HCT116 (cell line): ENCODE data around the gene CLEC20A. TPM values are rescaled to one million over a fixed set of nuclear protein-coding genes. Genes with fewer than 3 reads are reported as not detected.

Experiments used
- ATAC-seq: fragments of 200-7000 bp; cut with Tn5 transposase; 2 replicates; pipeline ENCODE4 v1.9.1; 2020; ENCODE audit warnings: mild to moderate bottlenecking, moderate library complexity
- BruUV-seq: library from RNA; stranded (reverse); fragments of 400-500 nt; replicated peaks from 2 replicates; lab custom pipeline; 2021; lab: Mats Ljungman, UMichigan
- CTCF ChIA-PET: fragments of 300-600 bp; sonication (Branson Sonifier 250); formaldehyde crosslinking; loops from one replicate; lab custom pipeline; 2021; ENCODE audit warnings: antibody characterized with exemption; lab: Charles Lee
- POLR2A ChIA-PET: fragments of 300-600, 350-600 bp; sonication (Branson Sonifier 250); formaldehyde crosslinking; loops from one replicate; lab custom pipeline; 2021; ENCODE audit warnings: antibody characterized with exemption; lab: Charles Lee
- RAD21 ChIA-PET, 2 experiments: fragments of 300-600 bp; sonication (Branson Sonifier 250); formaldehyde crosslinking; loops; one replicate each; lab custom pipeline; 2023; ENCODE audit warnings: low total read pairs in 2 of 2; ENCODE audit not compliant: uncharacterized antibody in 2 of 2, unreplicated experiment in 2 of 2, low non-redundant PET in 1 of 2; lab: Charles Lee
- DNase-seq: peaks from one replicate; pipeline ENCODE4 v3.0.0-alpha.2; 2010; ENCODE audit warnings: low read depth, low spot score
- H2AFZ ChIP-seq: fragments of 200-600 bp; shearing (Covaris generic), sonication (generic); 2 replicates; pipeline ENCODE4 v1.6.1; 2017; ENCODE audit warnings: low read depth, mixed run types, mixed read lengths, antibody characterized with exemption, low read length; ENCODE audit not compliant: poor library complexity, severe bottlenecking
- H3K27ac ChIP-seq: 2 replicates; pipeline ENCODE4 v1.5.1; 2012; ENCODE audit warnings: low read depth, low read length
- H3K27me3 ChIP-seq: fragments of 200-600 bp; sonication (generic); 2 replicates; pipeline ENCODE4 v1.6.1; 2016; ENCODE audit warnings: mixed run types, low read length, mixed read lengths; ENCODE audit not compliant: insufficient read depth
- H3K36me3 ChIP-seq, 2 experiments: fragments of 200-500 bp in 1 of 2; fragments of 200-600 bp in 1 of 2; sonication (Bioruptor generic) in 1 of 2; sonication (generic) in 1 of 2; 2 replicates each; pipeline versions ENCODE4 v1.5.1 to v1.6.1; 2014 to 2016; ENCODE audit warnings: low read length in 2 of 2, inconsistent platforms in 1 of 2, mixed read lengths in 1 of 2, mixed run types in 1 of 2; ENCODE audit not compliant: insufficient read depth in 2 of 2, control insufficient read depth in 1 of 2
- H3K4me1 ChIP-seq, 2 experiments: fragments of 200-600 bp in 1 of 2; sonication (generic) in 1 of 2; 2 replicates each; pipeline versions ENCODE4 v1.5.1 to v1.6.1; 2012 to 2017; ENCODE audit warnings: low read length in 2 of 2, inconsistent platforms in 1 of 2, mild to moderate bottlenecking in 1 of 2, mixed read lengths in 1 of 2, mixed run types in 1 of 2, moderate library complexity in 1 of 2; ENCODE audit not compliant: insufficient read depth in 2 of 2, control insufficient read depth in 1 of 2
- H3K4me2 ChIP-seq: fragments of 200-600 bp; sonication (generic); 2 replicates; pipeline ENCODE4 v1.6.1; 2017; ENCODE audit warnings: mixed run types, low read length, mixed read lengths
- H3K4me3 ChIP-seq, 2 experiments: fragments of 200-600 bp in 1 of 2; sonication (generic) in 1 of 2; replicated peaks in 1 of 2; 2 replicates each; pipeline ENCODE4 v1.5.1; 2011 to 2016; ENCODE audit warnings: low read length in 2 of 2, control low read depth in 1 of 2, low read depth in 1 of 2, mild to moderate bottlenecking in 1 of 2, mixed read lengths in 1 of 2, mixed run types in 1 of 2
- H3K79me2 ChIP-seq: fragments of 200-600 bp; sonication (generic); 2 replicates; pipeline ENCODE4 v1.6.1; 2017; ENCODE audit warnings: mild to moderate bottlenecking, mixed run types, low read length, moderate library complexity, mixed read lengths; ENCODE audit not compliant: insufficient read depth
- H3K9ac ChIP-seq: fragments of 200-600 bp; sonication (generic); 2 replicates; pipeline ENCODE4 v1.6.1; 2016; ENCODE audit warnings: low read length, mixed read lengths
- H3K9me2 ChIP-seq: fragments of 200-600 bp; sonication (generic), shearing (Covaris generic); 2 replicates; pipeline ENCODE4 v1.6.1; 2017; ENCODE audit warnings: mixed run types, mild to moderate bottlenecking, moderate library complexity; ENCODE audit not compliant: insufficient read depth
- H3K9me3 ChIP-seq, 2 experiments: fragments of 200-500 bp in 1 of 2; fragments of 200-600 bp in 1 of 2; sonication (Bioruptor generic) in 1 of 2; sonication (generic) in 1 of 2; 2 replicates each; pipeline ENCODE4 v1.6.1; 2014 to 2017; ENCODE audit warnings: low read length in 2 of 2, mixed read lengths in 2 of 2, inconsistent platforms in 1 of 2, low read depth in 1 of 2, mild to moderate bottlenecking in 1 of 2, mixed run types in 1 of 2, moderate library complexity in 1 of 2; ENCODE audit not compliant: control insufficient read depth in 1 of 2, insufficient read depth in 1 of 2
- H4K20me1 ChIP-seq: fragments of 200-600 bp; sonication (generic), shearing (Covaris generic); 2 replicates; pipeline ENCODE4 v1.6.1; 2017; ENCODE audit warnings: mixed run types, mild to moderate bottlenecking, moderate library complexity; ENCODE audit not compliant: insufficient read depth
- ATF3 ChIP-seq: IDR thresholded peaks from 2 replicates; pipeline ENCODE4 v1.6.1; 2012
- CEBPB ChIP-seq: IDR thresholded peaks from 2 replicates; pipeline ENCODE4 v1.6.1; 2012; ENCODE audit warnings: low read depth
- CTCF ChIP-seq, 3 experiments: fragments of 200-600 bp in 1 of 3; sonication (generic) in 1 of 3; IDR thresholded peaks in 2 of 3; conservative IDR thresholded peaks in 1 of 3; 2 replicates each; pipeline ENCODE4 v1.5.1; 2012 to 2017; ENCODE audit warnings: low read depth in 2 of 3, low read length in 2 of 3, antibody characterized with exemption in 1 of 3, borderline replicate concordance in 1 of 3, control low read depth in 1 of 3, mild to moderate bottlenecking in 1 of 3, mixed read lengths in 1 of 3, mixed run types in 1 of 3, moderate library complexity in 1 of 3; ENCODE audit not compliant: insufficient read depth in 1 of 3
- EZH2 ChIP-seq: fragments of 200-600 bp; sonication (generic); IDR thresholded peaks from 2 replicates; pipeline ENCODE4 v1.6.1; 2017; ENCODE audit warnings: antibody characterized with exemption, mixed run types
- RAD21 ChIP-seq: IDR thresholded peaks from 2 replicates; pipeline ENCODE4 v1.6.1; 2012; ENCODE audit warnings: low read depth, mild to moderate bottlenecking
- SP1 ChIP-seq: IDR thresholded peaks from 2 replicates; pipeline ENCODE4 v1.6.1; 2012; ENCODE audit warnings: low read depth
- intact Hi-C: fragments of 100-400 bp; cut with micrococcal nuclease; formaldehyde crosslinking; loops from 2 replicates; pipeline ENCODE4 v1.10.0; 2022
- total RNA-seq: library from RNA; stranded (reverse); gene quantifications from one replicate; pipeline ENCODE4 v1.2.1, GENCODE V29; 2021; ENCODE audit not compliant: unreplicated experiment

CLEC20A gene
- total RNA-seq, 1 experiment from 2014 or later, result not detected

- no TSS peak for BruUV-seq
- no peak for TF ChIP-seq CEBPB
- no peak for TF ChIP-seq SP1
- no peak for TF ChIP-seq ATF3
- no peak for TF ChIP-seq RAD21
- no peak for TF ChIP-seq EZH2
- TF ChIP-seq CTCF (IDR thresholded peaks at IDR 0.05 in 2 of 3, conservative IDR thresholded peaks at IDR 0.05 in 1 of 3; ENCODE audit: borderline replicate concordance in 1 of 3, insufficient read depth in 1 of 3, low read depth in 2 of 3, low read length in 2 of 3), result peak in 2 of 3 experiments; percentile 9 to 32; a peak in 2 of 6 replicates
- TF ChIP-seq, all 23 proteins: peak for 1
- ATAC-seq (peak; percentile 49), DNase-seq (no peak)
- RAD21 ChIA-PET, result interaction anchor here in 1 of 2 experiments (1.3 kb wide), 1 partner anchor 190 kb away, joined by 4 read pairs; no protein-coding TSS in a partner anchor
- H4K20me1 ChIP-seq, result no peaks in the 10 kb centered on the region
- intact Hi-C loops, result loop anchor here (2.0 kb wide), 1 partner anchor 190 kb away; no protein-coding TSS in a partner anchor
- H3K27me3 ChIP-seq, result no peaks in the 10 kb centered on the region
- H3K4me1 ChIP-seq, result peaks cover 0 to 7% of the 10 kb centered on the region in 2 experiments; a peak in 1 of 4 replicates
- no peak overlapping the region for H3K4me3 ChIP-seq
- H3K36me3 ChIP-seq, result no peaks in the 10 kb centered on the region
- POLR2A ChIA-PET, result no interaction called here
- CTCF ChIA-PET, result interaction anchor here (0.8 to 3.7 kb wide), 17 partner anchors 9 to 501 kb away, joined by 3 to 38 read pairs (median 3); partner anchors contain the start of gene TEX35
- peak overlapping the region; percentile 16 for H2AFZ ChIP-seq
- no peak overlapping the region for H3K9ac ChIP-seq
- H3K9me2 ChIP-seq, result no peaks in the 10 kb centered on the region
- H3K4me2 ChIP-seq, result no peak overlapping the region
- H3K27ac ChIP-seq, result no peak overlapping the region
- H3K79me2 ChIP-seq, result no peaks in the 10 kb centered on the region
- H3K9me3 ChIP-seq, result no peaks in the 10 kb centered on the region
Measured at GRCh38 chr1:178500936-178501554, 4.3 kb upstream of the CLEC20A start.
